NCI-H460 (cell line): ENCODE data around the gene RAB36. TPM values are rescaled to one million over a fixed set of nuclear protein-coding genes. Genes with fewer than 3 reads are reported as not detected.
"Not testable (repeated sequence)": the region's sequence is repeated elsewhere in the genome, so short reads cannot be mapped to it uniquely, and the experiment has no call there.

Source experiments
- DNase-seq: peaks from one replicate; pipeline ENCODE4 v3.0.0-alpha.2; 2016; ENCODE audit warnings: low read depth; ENCODE audit errors: extremely low read depth
- total RNA-seq: library from RNA; depleted of rRNA; stranded (reverse); fragments of >200 nt; shearing (Covaris generic); gene quantifications from 2 replicates; pipeline ENCODE4 v1.2.3, GENCODE V29; 2014

Gene RAB36
- total RNA-seq, 1 experiment from 2014 or later = 0.67 TPM

GRCh38 chr22:23136991-23137390 lies 8.3 kb upstream of the RAB36 start:
- not testable (repeated sequence) for DNase-seq

GRCh38 chr22:23137468-23137867 lies 7.8 kb upstream of the RAB36 start:
- no peak for DNase-seq

DNA sequence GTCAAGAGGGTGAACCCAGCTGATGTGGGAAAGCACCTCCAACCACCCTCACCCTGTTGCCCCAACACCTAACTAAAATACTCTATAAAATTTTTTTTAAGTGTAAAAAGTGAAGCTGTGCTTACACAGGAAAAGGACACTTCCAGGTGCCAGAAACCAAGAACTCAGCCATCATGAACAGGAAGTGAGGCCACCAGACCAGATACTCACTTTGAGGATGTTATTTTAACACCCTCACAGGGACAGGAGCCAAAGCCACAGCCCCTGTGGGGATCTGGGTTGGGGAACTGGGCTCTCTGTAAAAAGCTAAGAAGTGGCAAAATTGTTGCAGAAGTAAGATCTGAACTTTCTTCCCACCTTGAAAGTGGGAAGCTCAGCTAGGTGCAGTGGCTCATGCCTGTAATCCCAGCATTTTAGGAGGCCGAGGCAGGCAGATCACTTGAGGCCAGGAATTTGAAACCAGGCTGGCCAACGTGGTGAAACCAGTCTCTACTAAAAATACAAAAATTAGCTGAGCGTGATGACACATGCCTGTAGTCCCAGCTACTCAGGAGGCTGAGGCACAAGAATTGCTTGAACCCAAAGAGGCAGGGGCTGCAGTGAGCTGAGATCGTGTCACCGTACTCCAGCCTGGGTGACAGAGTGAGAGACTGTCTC lies 7.2 kb upstream of the RAB36 start:
- no peak for DNase-seq

GRCh38 chr22:23138584-23139435 lies 6.5 kb upstream of the RAB36 start:
- DNase-seq = no peak

DNA sequence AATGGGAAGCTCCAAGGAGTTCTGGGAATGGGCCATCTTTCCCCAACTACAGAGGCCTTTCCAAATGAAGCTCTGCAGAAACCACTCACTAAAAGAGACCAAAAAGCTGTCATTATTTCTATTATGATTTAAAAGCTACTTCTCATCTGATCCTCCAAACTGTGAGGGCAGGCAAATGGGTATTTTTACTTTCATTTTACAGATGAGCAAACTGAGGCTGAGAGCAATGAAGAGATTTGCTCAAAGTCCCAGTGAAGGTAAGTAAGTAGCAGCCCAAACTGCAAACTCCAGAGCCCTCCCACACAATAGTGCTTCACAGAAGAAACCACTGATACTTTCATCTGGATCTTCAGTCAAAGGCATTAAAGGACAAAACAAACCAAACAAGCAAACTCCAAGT lies 4.9 kb upstream of the RAB36 start:
- no peak for DNase-seq

DNA sequence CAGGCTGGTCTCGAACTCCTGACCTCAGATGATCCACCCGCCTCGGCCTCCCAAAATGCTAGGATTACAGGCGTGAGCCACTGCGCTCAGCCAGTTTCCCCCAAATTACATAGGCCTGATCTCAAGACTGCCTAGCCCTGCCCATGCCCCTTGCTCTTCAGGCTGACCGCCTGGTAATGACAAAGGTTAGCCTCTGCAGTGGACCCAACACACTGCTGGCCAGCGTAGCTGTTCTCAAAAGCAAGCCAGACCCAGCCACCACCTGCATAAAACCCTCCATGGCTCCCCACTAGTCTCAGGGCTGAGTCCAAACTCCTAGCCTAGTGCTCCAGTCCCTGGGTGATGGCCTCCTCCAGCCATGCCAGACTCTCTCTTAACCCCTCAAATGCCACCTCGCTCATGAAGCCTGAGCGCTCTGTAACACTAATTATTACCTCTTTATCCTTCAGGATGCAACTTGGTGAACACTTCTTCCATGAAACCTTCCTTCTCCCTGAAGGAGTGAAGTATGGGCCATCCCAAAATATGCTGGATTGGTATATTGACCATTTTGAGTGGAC lies 2.7 kb upstream of the RAB36 start:
- DNase-seq = no peak

DNA sequence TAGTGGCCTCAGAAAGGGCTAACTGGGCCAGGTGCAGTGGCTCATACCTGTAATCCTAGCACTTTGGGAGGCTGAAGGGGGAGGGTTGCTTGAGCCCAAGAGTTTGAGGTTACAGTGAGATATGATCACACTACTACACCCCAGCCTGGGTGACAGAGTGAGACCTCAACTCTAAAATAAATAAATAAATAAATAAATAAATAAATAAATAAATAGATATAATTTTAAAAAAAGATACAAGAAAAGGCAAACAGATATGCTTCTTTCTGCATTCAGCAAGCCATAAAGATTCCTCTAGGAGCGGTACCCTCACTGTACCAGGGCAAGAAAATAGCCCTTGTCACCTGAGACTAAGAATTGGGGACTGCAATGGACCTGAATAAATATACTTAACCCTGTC lies 2.2 kb upstream of the RAB36 start:
- DNase-seq = no peak

DNA sequence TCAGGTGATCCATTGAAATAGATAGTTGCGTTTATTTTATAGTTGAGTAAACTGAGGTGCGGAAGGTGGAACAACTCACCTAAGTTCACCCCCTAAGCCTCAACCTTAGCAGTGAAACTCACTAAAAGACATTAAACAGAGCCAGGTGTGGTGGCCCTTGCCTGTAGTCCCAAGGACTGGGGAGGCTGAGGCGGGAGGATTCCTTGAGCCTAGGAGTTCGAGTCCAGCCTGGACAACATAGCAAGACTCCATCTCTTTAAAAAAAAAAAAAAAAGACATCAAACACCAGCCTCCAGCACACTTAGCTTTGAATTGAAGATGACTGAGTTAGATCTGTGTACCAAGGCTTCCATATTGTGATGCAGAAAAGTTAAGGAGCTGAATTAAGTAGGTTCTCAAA lies 845 bp upstream of the RAB36 start:
- no peak for DNase-seq

DNA sequence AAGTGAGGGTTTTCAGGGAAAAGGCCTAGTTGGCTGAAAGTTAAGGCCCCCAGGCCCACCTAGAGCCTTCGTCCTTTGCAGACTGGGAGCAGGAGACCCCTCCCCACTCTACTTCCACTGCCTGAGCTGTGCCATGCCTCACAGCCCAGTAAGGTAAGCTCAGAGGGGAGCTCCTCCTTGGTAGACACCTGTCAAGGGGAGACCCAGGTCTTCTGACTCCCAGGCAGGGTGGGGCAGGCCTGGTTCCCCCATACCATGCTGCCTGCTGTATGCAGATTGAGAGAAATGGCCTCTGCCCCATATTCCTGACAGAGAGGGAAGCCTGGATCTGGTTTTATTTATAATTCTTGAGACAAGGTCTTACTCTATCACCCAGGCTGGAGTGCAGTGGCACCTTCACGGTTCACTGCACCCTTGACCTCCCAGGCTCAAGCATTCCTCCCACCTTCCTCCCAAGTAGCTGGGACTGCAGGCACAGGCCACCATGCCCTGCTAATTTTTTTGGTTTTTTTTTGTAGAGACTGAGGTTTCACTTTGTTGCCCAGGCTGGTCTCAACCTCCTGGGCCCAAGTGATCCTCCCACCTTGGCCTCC lies 697 bp downstream of the RAB36 start:
- no peak for DNase-seq

DNA sequence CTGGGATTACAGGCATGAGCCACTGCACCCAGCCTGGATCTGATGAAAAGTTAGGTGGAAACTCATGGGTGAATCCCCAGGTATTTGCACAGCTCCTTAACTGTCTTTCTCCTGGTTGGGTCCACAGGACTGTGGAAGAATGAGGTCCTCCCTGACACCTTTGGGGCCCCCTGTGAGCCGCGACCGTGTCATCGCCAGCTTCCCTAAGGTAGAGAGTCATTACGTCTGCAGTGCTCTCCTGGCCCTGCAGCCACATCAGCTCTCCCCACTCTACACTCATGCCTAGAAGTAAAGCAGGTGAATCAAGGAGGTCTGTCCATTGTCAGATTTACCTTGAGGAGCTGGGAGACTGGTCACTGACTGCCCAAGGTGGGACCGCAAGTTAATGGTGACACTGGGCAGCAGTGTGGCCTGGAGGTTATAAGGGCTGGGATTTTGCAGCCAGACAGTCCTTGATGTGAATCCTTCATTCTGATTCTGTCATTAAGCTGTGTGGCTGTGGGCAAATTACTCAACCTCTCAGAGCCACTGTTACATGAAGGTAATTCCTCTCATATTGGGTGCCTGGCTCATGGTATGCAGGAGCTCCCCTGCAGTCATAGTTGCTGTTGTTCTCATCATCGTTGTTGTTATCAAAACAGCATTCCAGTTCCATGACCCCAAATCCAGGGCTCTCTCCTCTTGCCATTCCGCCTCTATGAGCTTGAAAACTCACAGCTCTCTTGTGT lies 1.4 kb downstream of the RAB36 start:
- no peak for DNase-seq

DNA sequence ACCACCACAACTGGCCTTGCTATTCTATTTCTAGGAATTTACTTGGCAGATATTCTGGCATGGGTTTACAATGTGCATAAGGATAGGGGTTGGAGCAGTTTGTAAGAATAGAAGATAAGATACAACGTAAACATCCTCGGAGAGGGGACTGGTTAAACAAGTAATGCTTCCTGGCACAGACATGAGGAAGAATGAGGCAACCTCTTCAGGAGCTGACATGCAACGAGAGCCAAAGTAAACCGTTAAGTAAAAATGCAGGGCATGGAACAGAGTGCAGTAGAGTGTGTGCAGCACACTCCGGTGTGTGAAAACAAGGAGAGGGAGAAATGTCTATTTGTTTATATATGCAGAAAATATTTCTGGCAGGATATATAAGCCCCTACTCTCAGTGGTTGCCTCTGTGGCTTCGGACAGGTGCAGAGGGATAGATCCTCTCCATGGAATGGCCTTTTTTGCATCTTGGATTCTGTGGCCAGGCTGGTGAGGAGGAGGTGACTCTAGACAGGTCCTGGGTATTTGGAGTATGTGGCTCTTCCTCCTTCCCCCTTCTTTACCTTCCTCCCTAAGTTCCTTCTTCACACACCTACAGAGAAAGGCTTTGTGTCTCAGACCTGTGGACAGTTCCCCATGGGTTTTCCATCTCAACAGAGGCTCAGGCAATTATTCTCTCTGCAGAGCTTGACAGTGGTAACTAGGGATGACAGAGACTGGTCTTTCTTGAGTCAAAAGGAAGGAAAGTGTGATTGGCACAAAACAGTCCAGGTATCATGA lies 2.5 kb downstream of the RAB36 start:
- DNase-seq = no peak

DNA sequence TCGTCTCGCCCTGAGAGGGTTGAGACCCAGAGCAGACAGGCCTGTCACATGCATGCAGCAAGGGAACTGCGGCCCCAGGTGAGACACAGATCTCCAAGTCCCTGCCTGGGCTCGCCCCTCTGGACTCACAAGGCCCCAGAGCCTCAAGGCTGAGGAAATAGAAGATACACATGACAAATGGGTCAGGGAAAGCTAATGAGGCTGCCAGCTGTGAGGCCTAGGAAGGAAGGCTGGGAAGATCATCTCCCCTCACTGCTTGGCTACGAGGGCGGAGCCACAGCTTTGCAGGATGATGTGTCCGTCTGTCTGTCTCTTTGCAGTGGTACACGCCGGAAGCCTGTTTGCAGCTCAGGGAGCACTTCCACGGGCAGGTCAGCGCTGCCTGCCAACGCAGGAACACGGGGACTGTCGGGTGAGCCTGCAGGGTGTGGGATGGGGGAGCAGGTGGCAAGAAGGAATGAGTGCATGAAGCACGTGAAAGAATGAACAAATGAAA lies 4.5 kb downstream of the RAB36 start:
- DNase-seq = no peak

- no peak for DNase-seq
Measured at GRCh38 chr22:23150762-23151161, 5.5 kb downstream of the RAB36 start.

- no peak for DNase-seq
Measured at GRCh38 chr22:23151827-23152226, 6.5 kb downstream of the RAB36 start.

DNA sequence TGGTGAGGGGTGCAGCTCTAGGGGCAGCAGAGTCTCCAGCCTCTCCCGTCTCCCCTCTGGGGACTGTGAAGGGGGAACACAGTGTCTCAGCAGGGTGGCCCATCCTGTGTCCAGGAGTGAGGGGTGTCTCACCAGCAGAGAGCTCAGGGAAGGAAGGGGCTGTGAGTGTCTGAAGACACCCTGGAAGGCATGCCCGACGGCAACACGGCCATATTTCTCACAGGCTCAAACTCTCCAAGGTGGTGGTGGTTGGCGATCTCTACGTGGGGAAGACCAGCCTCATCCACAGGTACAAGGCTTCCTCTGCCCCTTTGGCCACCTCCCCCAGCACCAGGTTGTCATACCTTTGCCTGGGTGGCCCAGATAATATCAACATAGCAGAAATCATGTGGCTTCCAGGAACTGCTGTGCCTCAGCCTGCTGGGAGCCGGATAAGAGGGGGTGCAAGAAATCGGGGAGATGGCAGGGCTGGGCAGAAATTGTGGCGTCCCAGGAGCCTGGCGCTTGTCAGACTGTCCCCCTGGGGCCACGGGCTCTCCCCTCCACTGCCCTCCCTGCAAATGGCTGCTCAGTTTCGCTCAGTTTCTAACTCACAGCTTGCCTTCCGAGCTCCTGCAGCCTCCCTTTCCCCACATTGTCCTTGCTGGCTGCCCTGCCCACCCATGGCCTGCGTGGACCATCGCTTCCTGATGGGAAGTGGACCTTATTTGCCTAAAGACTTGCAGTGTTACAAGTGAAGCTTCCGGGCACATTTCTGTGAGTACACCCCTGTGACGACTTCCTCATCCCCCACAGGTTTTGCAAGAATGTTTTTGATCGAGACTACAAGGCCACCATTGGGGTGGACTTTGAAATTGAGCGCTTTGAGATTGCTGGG lies 7.2 kb downstream of the RAB36 start:
- DNase-seq = no peak

DNA sequence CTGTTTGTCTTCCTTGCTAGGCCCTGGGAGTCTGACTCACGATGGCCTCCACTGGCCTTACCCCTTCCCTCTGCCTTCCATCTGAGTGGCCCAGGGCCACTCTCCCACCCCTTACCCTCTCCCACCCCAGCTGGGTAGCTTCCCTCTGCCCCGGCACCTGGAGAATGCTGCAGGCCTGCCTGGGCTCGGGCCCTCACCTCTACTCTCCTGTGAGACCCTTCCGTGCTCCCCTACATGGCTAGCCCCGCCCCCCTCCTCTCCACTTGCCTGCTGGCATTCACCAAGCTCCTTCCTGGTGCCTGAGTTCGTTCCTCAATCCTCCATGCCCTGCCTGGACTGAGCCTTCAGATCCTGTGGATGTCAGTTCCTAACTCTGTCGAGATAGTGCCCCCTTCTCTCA lies 8.7 kb downstream of the RAB36 start:
- DNase-seq = no peak

DNA sequence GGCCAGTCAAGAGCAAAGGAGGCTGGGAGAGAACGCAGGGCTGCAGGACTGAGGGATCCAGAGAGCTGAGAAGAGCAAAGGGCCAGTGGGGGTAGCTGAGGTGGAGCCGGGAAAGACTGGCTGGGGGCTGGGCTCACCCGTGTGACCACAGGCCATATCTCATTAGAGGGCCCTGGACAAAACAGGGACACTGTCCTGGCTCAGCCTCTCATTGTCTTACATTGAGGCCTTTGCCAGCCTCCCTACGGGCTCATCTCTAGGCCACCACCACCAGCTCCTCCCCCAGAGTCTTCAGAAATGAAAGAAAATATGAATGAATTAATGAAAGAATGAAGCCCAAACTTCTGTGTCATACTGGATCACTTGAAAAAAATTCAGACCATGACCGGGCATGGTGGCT lies 9.2 kb downstream of the RAB36 start:
- DNase-seq = no peak

DNA sequence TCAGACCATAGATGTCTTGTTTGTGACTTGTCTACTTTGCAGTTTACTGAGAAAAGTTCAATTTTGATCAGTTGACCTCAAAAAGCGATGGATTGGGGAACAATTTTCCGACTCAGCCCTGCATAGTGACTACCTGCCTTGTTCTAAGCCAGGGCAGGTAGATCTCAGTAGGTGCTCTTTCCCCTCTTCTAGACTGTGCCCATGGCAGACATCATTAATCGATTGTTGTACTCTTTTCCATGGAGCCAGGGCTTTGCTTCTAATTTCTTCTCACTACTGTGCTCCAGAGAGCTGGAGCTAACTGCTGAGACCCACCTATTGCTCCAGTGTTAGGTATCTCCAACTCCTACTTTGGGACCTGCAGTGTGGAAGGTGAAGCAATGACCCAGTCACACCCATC lies 9.9 kb downstream of the RAB36 start:
- DNase-seq = no peak

- DNase-seq = no peak
Measured at GRCh38 chr22:23155831-23156230, 10.6 kb downstream of the RAB36 start.
